PC-3 (cell line): ENCODE measurements around the gene CLCN5. TPM values are rescaled to one million over a fixed set of nuclear protein-coding genes. Genes with fewer than 3 reads are reported as not detected.

Experiments
- ATAC-seq: fragments of 200-7000 bp; cut with Tn5 transposase; 2 replicates; pipeline ENCODE4 v1.9.1; 2020; ENCODE audit warnings: mild to moderate bottlenecking, moderate library complexity
- BruUV-seq: library from RNA; stranded (reverse); fragments of 400-500 nt; replicated peaks from 2 replicates; lab custom pipeline; 2021; lab: Mats Ljungman, UMichigan
- CTCF ChIA-PET: fragments of 300-600 bp; sonication (Branson Sonifier 250); formaldehyde crosslinking; loops from one replicate; lab custom pipeline; 2022; ENCODE audit warnings: antibody characterized with exemption; lab: Charles Lee
- POLR2A ChIA-PET: fragments of 300-600 bp; sonication (Branson Sonifier 250); formaldehyde crosslinking; loops from one replicate; lab custom pipeline; 2022; ENCODE audit warnings: antibody characterized with exemption; ENCODE audit not compliant: unreplicated experiment; lab: Charles Lee
- DNase-seq: peaks from one replicate; pipeline ENCODE4 v3.0.0-alpha.2; 2015
- H2AFZ ChIP-seq: fragments of 300-600 bp; sonication (generic); 2 replicates; pipeline ENCODE4 v1.6.0; 2016; ENCODE audit warnings: antibody characterized with exemption, low read length
- H3F3A ChIP-seq: fragments of 300-600 bp; sonication (generic); one replicate; pipeline ENCODE4 v1.6.0; 2017; ENCODE audit warnings: antibody characterized with exemption, low read length, control low read depth, mild to moderate bottlenecking; ENCODE audit not compliant: unreplicated experiment
- H3K27ac ChIP-seq: fragments of 300-600 bp; sonication (generic); 2 replicates; pipeline ENCODE4 v1.5.1; 2016; ENCODE audit warnings: mild to moderate bottlenecking, low read length
- H3K27me3 ChIP-seq: fragments of 300-600 bp; sonication (generic); 2 replicates; pipeline ENCODE4 v1.6.1; 2016; ENCODE audit warnings: low read length, mixed read lengths
- H3K36me3 ChIP-seq: fragments of 300-600 bp; sonication (generic); 2 replicates; pipeline ENCODE4 v1.6.1; 2016; ENCODE audit warnings: low read depth, mixed run types, low read length, mixed read lengths
- H3K4me1 ChIP-seq: fragments of 300-600 bp; sonication (generic); 2 replicates; pipeline ENCODE4 v1.5.1; 2016; ENCODE audit warnings: low read length; ENCODE audit not compliant: insufficient read depth
- H3K4me2 ChIP-seq: fragments of 300-600 bp; sonication (generic); 2 replicates; pipeline ENCODE4 v1.6.0; 2016; ENCODE audit warnings: low read length
- H3K4me3 ChIP-seq: fragments of 300-600 bp; sonication (generic); 2 replicates; pipeline ENCODE4 v1.5.1; 2016; ENCODE audit warnings: mild to moderate bottlenecking, low read length, mixed read lengths
- H3K79me2 ChIP-seq: fragments of 300-600 bp; sonication (generic); 2 replicates; pipeline ENCODE4 v1.6.1; 2017; ENCODE audit warnings: low read length, mixed read lengths
- H3K9ac ChIP-seq: fragments of 300-600 bp; sonication (generic); 2 replicates; pipeline ENCODE4 v1.6.0; 2016; ENCODE audit warnings: mild to moderate bottlenecking, low read length
- H3K9me2 ChIP-seq: fragments of 300-600 bp; sonication (generic); replicated peaks from 2 replicates; pipeline ENCODE4 v1.6.1; 2016; ENCODE audit warnings: mixed run types, low read length, mixed read lengths
- H3K9me3 ChIP-seq: fragments of 300-600 bp; sonication (generic); 2 replicates; pipeline ENCODE4 v1.6.1; 2016; ENCODE audit warnings: low read length, mixed read lengths
- H4K20me1 ChIP-seq: fragments of 300-600 bp; sonication (generic); 2 replicates; pipeline ENCODE4 v1.6.1; 2016; ENCODE audit warnings: low read length, mixed read lengths
- EZH2 ChIP-seq: fragments of 300-600 bp; sonication (generic); IDR thresholded peaks from one replicate; pipeline ENCODE4 v1.6.1; 2017; ENCODE audit warnings: antibody characterized with exemption, mild to moderate bottlenecking, low read length; ENCODE audit not compliant: unreplicated experiment
- EZH2phosphoT487 ChIP-seq: fragments of 300-600 bp; sonication (generic); IDR thresholded peaks from 2 replicates; pipeline ENCODE4 v1.6.1; 2018; ENCODE audit warnings: mild to moderate bottlenecking, antibody characterized with exemption, low read length, borderline replicate concordance
- intact Hi-C: fragments of 100-400 bp; cut with micrococcal nuclease; formaldehyde crosslinking; loops from 2 replicates; pipeline ENCODE4 v1.9.0; 2023
- total RNA-seq: library from RNA; depleted of rRNA; stranded (reverse); fragments of >200 nt; gene quantifications from 2 replicates; pipeline ENCODE4 v1.2.3, GENCODE V29; 2014
- TF ChIP-seq, protein P1 (sequence below): fragments of 300-600 bp; sonication (generic); conservative IDR thresholded peaks from 2 replicates; pipeline ENCODE4 v1.5.1; 2017; ENCODE audit warnings: antibody characterized with exemption, low read depth, mild to moderate bottlenecking, low read length

The CLCN5 gene
- total RNA-seq, 1 experiment from 2014 or later = 5.9 TPM

DNA sequence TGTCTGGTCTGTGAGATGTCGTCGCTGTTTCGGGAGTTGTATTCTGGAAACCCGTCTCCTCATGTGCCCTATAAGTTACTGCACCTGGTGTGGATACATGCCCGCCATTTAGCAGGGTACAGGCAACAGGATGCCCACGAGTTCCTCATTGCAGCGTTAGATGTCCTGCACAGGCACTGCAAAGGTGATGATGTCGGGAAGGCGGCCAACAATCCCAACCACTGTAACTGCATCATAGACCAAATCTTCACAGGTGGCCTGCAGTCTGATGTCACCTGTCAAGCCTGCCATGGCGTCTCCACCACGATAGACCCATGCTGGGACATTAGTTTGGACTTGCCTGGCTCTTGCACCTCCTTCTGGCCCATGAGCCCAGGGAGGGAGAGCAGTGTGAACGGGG lies 41.7 kb upstream of the CLCN5 start:
- ATAC-seq (no peak), DNase-seq (no peak)
- H3K79me2 ChIP-seq = no peaks in the 10 kb centered on the region
- POLR2A ChIA-PET = no interaction called here
- no peaks in the 10 kb centered on the region for H3K36me3 ChIP-seq
- H3K9me3 ChIP-seq = no peaks in the 10 kb centered on the region
- H3F3A ChIP-seq = no peaks in the 10 kb centered on the region
- intact Hi-C loops = no loop called here
- H3K4me1 ChIP-seq = peaks cover 8% of the 10 kb centered on the region; the same call in 1 of the 2 replicates
- TF ChIP-seq EZH2phosphoT487 (no peak), EZH2 (no peak)
- TF ChIP-seq, protein P1, sequence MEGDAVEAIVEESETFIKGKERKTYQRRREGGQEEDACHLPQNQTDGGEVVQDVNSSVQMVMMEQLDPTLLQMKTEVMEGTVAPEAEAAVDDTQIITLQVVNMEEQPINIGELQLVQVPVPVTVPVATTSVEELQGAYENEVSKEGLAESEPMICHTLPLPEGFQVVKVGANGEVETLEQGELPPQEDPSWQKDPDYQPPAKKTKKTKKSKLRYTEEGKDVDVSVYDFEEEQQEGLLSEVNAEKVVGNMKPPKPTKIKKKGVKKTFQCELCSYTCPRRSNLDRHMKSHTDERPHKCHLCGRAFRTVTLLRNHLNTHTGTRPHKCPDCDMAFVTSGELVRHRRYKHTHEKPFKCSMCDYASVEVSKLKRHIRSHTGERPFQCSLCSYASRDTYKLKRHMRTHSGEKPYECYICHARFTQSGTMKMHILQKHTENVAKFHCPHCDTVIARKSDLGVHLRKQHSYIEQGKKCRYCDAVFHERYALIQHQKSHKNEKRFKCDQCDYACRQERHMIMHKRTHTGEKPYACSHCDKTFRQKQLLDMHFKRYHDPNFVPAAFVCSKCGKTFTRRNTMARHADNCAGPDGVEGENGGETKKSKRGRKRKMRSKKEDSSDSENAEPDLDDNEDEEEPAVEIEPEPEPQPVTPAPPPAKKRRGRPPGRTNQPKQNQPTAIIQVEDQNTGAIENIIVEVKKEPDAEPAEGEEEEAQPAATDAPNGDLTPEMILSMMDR = no peak
- peak overlapping the region; percentile 80; the same call in 1 of the 2 replicates for H3K4me2 ChIP-seq
- peak overlapping the region; percentile 68 for H3K4me3 ChIP-seq
- H2AFZ ChIP-seq = no peak overlapping the region
- no peak overlapping the region for H3K27ac ChIP-seq
- CTCF ChIA-PET = no interaction called here
- no peaks in the 10 kb centered on the region for H3K9me2 ChIP-seq
- H3K27me3 ChIP-seq = no peaks in the 10 kb centered on the region
- no peak overlapping the region for H3K9ac ChIP-seq
- no TSS peak for BruUV-seq
- H4K20me1 ChIP-seq = no peaks in the 10 kb centered on the region

DNA sequence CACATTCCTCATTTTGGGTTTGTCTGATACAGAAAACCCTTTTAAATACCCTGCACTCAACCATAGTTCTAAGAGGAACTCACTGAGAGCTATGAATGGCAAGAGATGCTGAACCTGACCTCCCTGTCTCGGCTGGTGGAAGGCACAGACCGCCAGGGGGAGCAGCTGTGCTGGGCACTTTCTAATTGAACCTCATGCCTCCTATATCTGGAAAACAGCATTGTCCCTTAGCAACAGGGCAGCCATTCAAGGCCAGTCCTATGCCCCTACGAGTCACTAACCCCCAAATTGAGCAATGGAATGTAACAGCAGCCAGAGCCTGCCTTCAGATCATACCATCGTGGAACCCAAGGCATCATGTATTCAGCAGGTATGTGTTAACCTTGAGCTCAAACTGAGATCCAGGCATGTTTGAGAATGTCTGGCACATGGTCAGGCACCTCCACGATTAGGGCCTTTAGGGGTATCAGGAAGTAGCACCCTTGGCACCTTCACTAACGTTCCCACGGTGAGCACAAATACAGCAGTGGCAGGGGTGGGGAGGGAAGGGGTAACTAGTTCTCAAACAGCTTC lies 38.0 kb upstream of the CLCN5 start:
- Histone ChIP-seq H3K27me3 (no peaks in the 10 kb centered on the region), H3K36me3 (no peaks in the 10 kb centered on the region), H3K79me2 (no peaks in the 10 kb centered on the region), H3K4me3 (no peak overlapping the region), H4K20me1 (no peaks in the 10 kb centered on the region), H3K4me1 (peaks cover 4% of the 10 kb centered on the region; the same call in 1 of the 2 replicates), H3K9me2 (no peaks in the 10 kb centered on the region), H3F3A (no peaks in the 10 kb centered on the region), H3K4me2 (no peak overlapping the region), H2AFZ (no peak overlapping the region), H3K9me3 (no peaks in the 10 kb centered on the region), H3K9ac (no peak overlapping the region), H3K27ac (no peak overlapping the region)
- ChIA-PET CTCF (interaction anchor here (0.6 to 1.0 kb wide), 3 partner anchors 11 to 574 kb away, joined by 3 to 4 read pairs (median 4); partner anchors contain the start of gene CLCN5), POLR2A (no interaction called here)
- ATAC-seq (peak; percentile 34; the same call in 1 of the 2 replicates), DNase-seq (peak; percentile 62)
- TF ChIP-seq, protein P1 = peak; percentile 86
- TF ChIP-seq EZH2 (no peak), EZH2phosphoT487 (no peak)
- BruUV-seq = no TSS peak
- intact Hi-C loops = no loop called here

DNA sequence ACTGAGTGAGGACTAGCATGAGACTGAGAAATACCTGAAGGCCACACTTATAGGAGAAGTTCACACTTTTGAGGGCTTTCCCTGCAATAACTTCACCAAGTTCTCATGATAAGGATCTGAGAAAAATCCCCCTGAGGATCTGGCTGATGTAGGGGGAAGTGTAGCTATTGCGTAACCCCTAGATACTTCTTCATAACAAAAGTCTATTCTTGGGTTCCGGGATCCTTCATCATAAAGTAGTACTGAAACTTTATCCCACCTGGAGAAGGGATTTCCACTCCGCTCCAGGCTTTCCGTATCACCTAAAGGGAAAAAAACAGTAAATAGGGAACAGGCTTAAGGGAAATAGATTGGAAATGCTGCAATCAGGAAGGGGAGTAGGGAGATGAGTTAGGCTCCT lies 29.9 kb upstream of the CLCN5 start:
- no peak for ATAC-seq
- CTCF ChIA-PET = no interaction called here

More for the DNA sequence above, 29.9 kb upstream of the CLCN5 start:
- Histone ChIP-seq H3K9me2 (no peaks in the 10 kb centered on the region), H3K27ac (no peak overlapping the region), H3K79me2 (no peaks in the 10 kb centered on the region), H3K4me3 (no peak overlapping the region), H3K9ac (no peak overlapping the region), H3K4me2 (no peak overlapping the region), H3K27me3 (no peaks in the 10 kb centered on the region), H3F3A (no peaks in the 10 kb centered on the region), H3K36me3 (no peaks in the 10 kb centered on the region), H2AFZ (no peak overlapping the region), H4K20me1 (no peaks in the 10 kb centered on the region), H3K4me1 (no peaks in the 10 kb centered on the region), H3K9me3 (no peaks in the 10 kb centered on the region)
- TF ChIP-seq, protein P1 = no peak
- TF ChIP-seq EZH2phosphoT487 (no peak), EZH2 (no peak)
- no TSS peak for BruUV-seq
- intact Hi-C loops = no loop called here
- no peak for DNase-seq
- POLR2A ChIA-PET = no interaction called here
